GM08714 (cell line): ENCODE measurements around the gene ALS2CL.

Experiments used
- H3K4me3 ChIP-seq: fragments of 200-500 bp; sonication (Bioruptor generic); 2 replicates; pipeline ENCODE4 v1.5.1; 2014; ENCODE audit warnings: mild to moderate bottlenecking, low read length, inconsistent platforms
- ZNF274 ChIP-seq: IDR thresholded peaks from 2 replicates; pipeline ENCODE4 v1.6.1; 2012; ENCODE audit warnings: mild to moderate bottlenecking, low read depth, low read length

Gene ALS2CL

DNA sequence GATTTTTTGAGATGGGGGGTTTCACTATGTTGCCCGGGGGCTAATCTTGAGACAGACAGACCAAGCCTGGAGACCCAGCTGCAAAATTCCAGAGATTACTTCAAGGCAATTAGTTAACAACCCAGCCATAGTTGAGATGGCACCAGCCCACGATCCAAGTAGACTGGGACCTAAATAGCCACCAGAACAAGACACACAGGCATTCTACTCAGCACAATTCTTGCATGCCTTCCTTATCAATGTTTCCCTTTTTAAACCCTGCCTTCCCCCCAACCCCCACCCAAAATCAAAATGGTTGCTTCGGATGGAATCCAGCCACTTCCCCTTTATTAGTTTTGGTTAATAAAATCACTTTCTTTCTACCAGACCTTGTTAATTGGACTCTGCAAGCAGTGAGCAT, 52.6 kb downstream of the ALS2CL start:
- no peak for TF ChIP-seq ZNF274
- H3K4me3 ChIP-seq, result no peak overlapping the region

DNA sequence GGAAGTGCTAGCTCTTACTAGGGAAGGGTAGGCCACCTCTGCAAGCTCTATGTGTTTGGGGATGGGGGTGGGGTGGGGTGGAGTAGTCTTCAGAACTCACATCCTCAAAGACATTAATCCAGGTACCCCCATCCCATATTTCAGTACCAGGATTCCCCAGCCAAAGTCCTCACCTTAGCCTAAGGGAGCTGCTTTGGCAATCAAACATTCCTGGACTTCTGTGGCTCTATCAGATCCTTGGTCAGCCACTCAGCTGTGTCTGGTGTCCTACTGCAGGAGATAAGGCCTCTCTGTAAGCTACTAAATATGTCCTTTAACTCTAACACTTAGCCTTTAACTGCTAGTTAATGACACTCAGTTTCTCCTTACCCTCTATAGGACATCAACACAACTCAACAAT, 54.3 kb downstream of the ALS2CL start:
- TF ChIP-seq ZNF274, result no peak

DNA sequence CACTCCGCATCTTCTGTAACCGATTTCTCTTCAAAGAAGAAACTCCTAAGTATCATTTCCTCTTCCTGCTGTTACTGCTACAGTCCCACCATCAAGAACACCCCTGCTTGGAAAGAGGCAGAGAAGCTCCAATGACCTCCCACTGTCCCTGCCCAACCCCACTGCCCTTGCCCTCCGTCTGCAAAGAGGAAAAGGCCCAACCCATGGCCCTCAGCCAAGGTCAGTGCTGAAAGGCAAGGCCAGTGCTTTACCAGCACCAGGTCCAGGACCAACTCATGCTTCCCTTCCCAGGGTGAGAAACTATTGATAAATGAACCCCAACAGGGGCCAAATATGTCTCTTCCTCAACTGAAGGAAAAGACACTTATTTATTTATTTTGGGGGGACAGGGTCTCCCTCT, 58.6 kb downstream of the ALS2CL start:
- no peak for TF ChIP-seq ZNF274
- no peak overlapping the region for H3K4me3 ChIP-seq

More for the DNA sequence above, 54.3 kb downstream of the ALS2CL start:
- H3K4me3 ChIP-seq, result no peak overlapping the region

- H3K4me3 ChIP-seq, result no peak overlapping the region
- TF ChIP-seq ZNF274, result no peak
Measured at GRCh38 chr3:46632792-46633191, 60.7 kb downstream of the ALS2CL start.

- TF ChIP-seq ZNF274, result no peak
Measured at GRCh38 chr3:46629551-46630517, 63.6 kb downstream of the ALS2CL start.

GRCh38 chr3:46628901-46629369, 64.5 kb downstream of the ALS2CL start:
- no peak for TF ChIP-seq ZNF274

More at GRCh38 chr3:46629551-46630517, 63.6 kb downstream of the ALS2CL start:
- H3K4me3 ChIP-seq, result no peak overlapping the region; the same call in 1 of the 2 replicates

GRCh38 chr3:46627078-46627477, 66.4 kb downstream of the ALS2CL start:
- TF ChIP-seq ZNF274, result no peak
- no peak overlapping the region for H3K4me3 ChIP-seq

More at GRCh38 chr3:46628901-46629369, 64.5 kb downstream of the ALS2CL start:
- no peak overlapping the region for H3K4me3 ChIP-seq

- TF ChIP-seq ZNF274, result no peak
Measured at GRCh38 chr3:46626039-46626438, 67.4 kb downstream of the ALS2CL start.

GRCh38 chr3:46624975-46625490, 68.4 kb downstream of the ALS2CL start:
- no peak for TF ChIP-seq ZNF274

More at GRCh38 chr3:46626039-46626438, 67.4 kb downstream of the ALS2CL start:
- H3K4me3 ChIP-seq, result no peak overlapping the region

GRCh38 chr3:46624533-46624932, 68.9 kb downstream of the ALS2CL start:
- H3K4me3 ChIP-seq, result no peak overlapping the region
- TF ChIP-seq ZNF274, result no peak

More at GRCh38 chr3:46624975-46625490, 68.4 kb downstream of the ALS2CL start:
- no peak overlapping the region for H3K4me3 ChIP-seq

DNA sequence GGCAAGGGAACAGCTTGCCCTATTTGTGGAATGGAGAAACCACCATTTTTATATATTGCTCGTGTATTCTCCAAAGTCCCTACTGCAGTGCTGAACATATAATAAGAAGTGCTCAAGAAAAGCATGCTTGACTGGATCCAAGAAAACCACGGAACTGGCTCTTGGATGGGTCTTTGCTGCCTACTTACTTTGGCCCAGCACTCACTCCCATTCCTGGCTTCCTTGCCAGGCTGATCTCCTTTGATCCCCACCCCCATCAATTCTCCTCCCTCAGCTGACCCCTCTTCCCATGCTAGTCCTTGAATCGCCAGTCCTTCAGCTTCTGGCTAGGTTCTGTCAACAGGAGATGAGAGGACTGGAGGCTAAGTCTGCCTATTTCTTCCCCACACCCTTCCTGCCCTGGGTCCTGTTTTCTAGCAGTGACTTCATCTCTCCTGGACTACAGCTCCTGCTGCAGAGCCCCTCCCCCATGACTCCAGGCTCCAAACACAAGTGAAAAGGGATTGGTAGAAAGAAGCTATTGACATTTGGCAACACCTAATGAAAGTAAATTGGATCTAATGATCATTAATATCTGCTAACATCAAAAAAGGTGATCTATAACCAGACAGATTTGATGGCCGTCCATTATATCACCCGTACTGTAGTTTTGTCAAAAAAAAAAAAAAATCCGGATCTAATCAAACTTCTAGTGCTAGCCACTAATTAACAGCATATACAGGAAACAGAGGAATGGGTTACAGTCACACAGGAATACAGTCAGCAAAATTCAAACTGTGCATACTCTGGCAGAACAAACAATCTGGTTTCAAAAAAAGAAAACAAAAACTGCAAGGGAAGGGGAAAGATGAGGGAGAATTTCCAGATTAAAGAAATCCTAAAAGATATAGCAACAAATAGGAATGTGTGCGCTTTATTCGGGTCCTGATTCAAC, 73.4 kb downstream of the ALS2CL start:
- H3K4me3 ChIP-seq, result no peak overlapping the region
- no peak for TF ChIP-seq ZNF274
